Liver (tissue), 9 donors: ENCODE measurements around the gene PANK2. TPM values are rescaled to one million over a fixed set of nuclear protein-coding genes. Genes with fewer than 3 reads are reported as not detected.

Experiments used
- DNase-seq: peaks from one replicate; pipeline ENCODE4 v3.0.0-alpha.2; 2017; ENCODE audit warnings: low spot score
- H3K27ac ChIP-seq, 2 donors: one replicate each; pipeline ENCODE4 v1.7.0; 2013; ENCODE audit warnings: inconsistent platforms in 2 of 2, low read length in 2 of 2, control low read depth in 1 of 2, low read depth in 1 of 2, mild to moderate bottlenecking in 1 of 2
- H3K27me3 ChIP-seq, 4 donors: one replicate each; pipeline versions ENCODE4 v1.6.1 to v1.7.0; 2013; ENCODE audit warnings: low read length in 3 of 4, inconsistent platforms in 1 of 4, mild to moderate bottlenecking in 1 of 4, moderate library complexity in 1 of 4; ENCODE audit not compliant: control insufficient read depth in 4 of 4, insufficient read depth in 4 of 4
- H3K36me3 ChIP-seq, 4 donors: one replicate each; pipeline versions ENCODE4 v1.6.1 to v1.7.0; 2013; ENCODE audit warnings: low read length in 3 of 4, mild to moderate bottlenecking in 3 of 4, low read depth in 1 of 4, moderate library complexity in 1 of 4; ENCODE audit not compliant: control insufficient read depth in 4 of 4, insufficient read depth in 3 of 4
- H3K4me1 ChIP-seq, 4 donors: one replicate each; pipeline versions ENCODE4 v1.6.1 to v1.7.0; 2013; ENCODE audit warnings: low read length in 3 of 4, mild to moderate bottlenecking in 3 of 4, moderate library complexity in 1 of 4; ENCODE audit not compliant: control insufficient read depth in 4 of 4, insufficient read depth in 4 of 4
- H3K4me3 ChIP-seq, 3 donors: one replicate each; pipeline versions ENCODE4 v1.6.1 to v1.7.0; 2013; ENCODE audit warnings: low read length in 3 of 3, control low read depth in 1 of 3, low read depth in 1 of 3, mild to moderate bottlenecking in 1 of 3
- H3K9ac ChIP-seq, 2 donors: one replicate each; pipeline ENCODE4 v1.7.0; 2013; ENCODE audit warnings: low read length in 2 of 2, mild to moderate bottlenecking in 2 of 2, moderate library complexity in 2 of 2, control low read depth in 1 of 2, low read depth in 1 of 2
- H3K9me3 ChIP-seq, 4 donors: one replicate each; pipeline versions ENCODE4 v1.6.1 to v1.7.0; 2013; ENCODE audit warnings: low read length in 3 of 4; ENCODE audit not compliant: control insufficient read depth in 4 of 4
- EGR1 ChIP-seq, 2 donors: IDR thresholded peaks; 2 replicates each; pipeline ENCODE4 v1.6.1; 2016 to 2018; ENCODE audit warnings: antibody characterized with exemption in 2 of 2, low read depth in 2 of 2
- FOXA1 ChIP-seq: IDR thresholded peaks from 2 replicates; pipeline ENCODE4 v1.6.1; 2016; ENCODE audit warnings: antibody characterized with exemption
- FOXA2 ChIP-seq: IDR thresholded peaks from 2 replicates; pipeline ENCODE4 v1.6.1; 2016; ENCODE audit warnings: antibody characterized with exemption
- GABPA ChIP-seq, 2 donors: IDR thresholded peaks in 1 of 2; conservative IDR thresholded peaks in 1 of 2; 2 replicates each; pipeline ENCODE4 v1.6.1; 2016; ENCODE audit warnings: antibody characterized with exemption in 2 of 2, mild to moderate bottlenecking in 1 of 2, moderate library complexity in 1 of 2
- HNF4A ChIP-seq, 2 donors: conservative IDR thresholded peaks; 2 replicates each; pipeline ENCODE4 v1.6.1; 2016; ENCODE audit warnings: antibody characterized with exemption in 2 of 2, mild to moderate bottlenecking in 2 of 2
- HNF4G ChIP-seq: IDR thresholded peaks from 2 replicates; pipeline ENCODE4 v1.6.1; 2016; ENCODE audit warnings: antibody characterized with exemption
- JUND ChIP-seq, 2 donors: IDR thresholded peaks; 2 replicates each; pipeline ENCODE4 v1.6.1; 2016; ENCODE audit warnings: antibody characterized with exemption in 2 of 2
- NR2F2 ChIP-seq: IDR thresholded peaks from 2 replicates; pipeline ENCODE4 v1.6.1; 2016; ENCODE audit warnings: antibody characterized with exemption
- RAD21 ChIP-seq, 2 donors: IDR thresholded peaks; 2 replicates each; pipeline ENCODE4 v1.6.1; 2016; ENCODE audit warnings: antibody characterized with exemption in 2 of 2, mild to moderate bottlenecking in 2 of 2
- RXRA ChIP-seq, 2 donors: IDR thresholded peaks; 2 replicates each; pipeline ENCODE4 v1.6.1; 2017 to 2018; ENCODE audit warnings: antibody characterized with exemption in 2 of 2, mild to moderate bottlenecking in 1 of 2
- SP1 ChIP-seq: IDR thresholded peaks from 2 replicates; pipeline ENCODE4 v1.6.1; 2018; ENCODE audit warnings: antibody characterized with exemption, mild to moderate bottlenecking
- TAF1 ChIP-seq: conservative IDR thresholded peaks from 2 replicates; pipeline ENCODE4 v1.6.1; 2016; ENCODE audit warnings: antibody characterized with exemption, mild to moderate bottlenecking
- YY1 ChIP-seq: IDR thresholded peaks from 2 replicates; pipeline ENCODE4 v1.6.1; 2016; ENCODE audit warnings: antibody characterized with exemption, mild to moderate bottlenecking
- WGBS: extraction: QIAGEN DNeasy Blood & Tissue Kit; methylation state at CpG from one replicate; pipeline ENCODE4 v1.1.7; 2013; 5-methylcytosine and 5-hydroxymethylcytosine counted together
- polyA plus RNA-seq, 2 donors: library from polyadenylated mRNA; stranded (reverse) in 1 of 2; unstranded in 1 of 2; fragments of 200-250 nt in 1 of 2; fragments of >200 nt in 1 of 2; fragmentation: Nextera tagmentation in 1 of 2; extraction: Ambion mirVana in 1 of 2; gene quantifications; one replicate each; pipeline versions ENCODE4 v1.2.1 to v1.2.3, GENCODE V29; 2013 to 2015
- total RNA-seq, 2 donors: library from RNA; depleted of rRNA; stranded (reverse); fragments of >200 nt; gene quantifications; one replicate each; pipeline ENCODE4 v1.2.3, GENCODE V29; 2014
- TF ChIP-seq, protein P1 (sequence below): fragments of 150-350 bp; IDR thresholded peaks from 2 replicates; pipeline ENCODE4 v1.5.1; 2017; ENCODE audit warnings: improper control_type of control experiment, low read depth, low read length; ENCODE audit not compliant: missing input control
- TF ChIP-seq, protein P2 (sequence below): IDR thresholded peaks from 2 replicates; pipeline ENCODE4 v1.6.1; 2016; ENCODE audit warnings: antibody characterized with exemption, mild to moderate bottlenecking
- TF ChIP-seq, protein P3 (sequence below): IDR thresholded peaks from 2 replicates; pipeline ENCODE4 v1.6.1; 2016; ENCODE audit warnings: antibody characterized with exemption
- TF ChIP-seq, protein P4 (sequence below): IDR thresholded peaks from 2 replicates; pipeline ENCODE4 v1.6.1; 2016; ENCODE audit warnings: antibody characterized with exemption
- TF ChIP-seq, protein P5 (sequence below): IDR thresholded peaks from 2 replicates; pipeline ENCODE4 v1.6.1; 2016; ENCODE audit warnings: antibody characterized with exemption
- donor health status: healthy.
- donor health status: healthy.
- donor health status: healthy.
- donor health status: healthy.
- donor health status: healthy.

PANK2 gene
- total and polyA plus RNA-seq, 4 donors, result 10.6 to 27.7 (median 15.9) TPM

DNA sequence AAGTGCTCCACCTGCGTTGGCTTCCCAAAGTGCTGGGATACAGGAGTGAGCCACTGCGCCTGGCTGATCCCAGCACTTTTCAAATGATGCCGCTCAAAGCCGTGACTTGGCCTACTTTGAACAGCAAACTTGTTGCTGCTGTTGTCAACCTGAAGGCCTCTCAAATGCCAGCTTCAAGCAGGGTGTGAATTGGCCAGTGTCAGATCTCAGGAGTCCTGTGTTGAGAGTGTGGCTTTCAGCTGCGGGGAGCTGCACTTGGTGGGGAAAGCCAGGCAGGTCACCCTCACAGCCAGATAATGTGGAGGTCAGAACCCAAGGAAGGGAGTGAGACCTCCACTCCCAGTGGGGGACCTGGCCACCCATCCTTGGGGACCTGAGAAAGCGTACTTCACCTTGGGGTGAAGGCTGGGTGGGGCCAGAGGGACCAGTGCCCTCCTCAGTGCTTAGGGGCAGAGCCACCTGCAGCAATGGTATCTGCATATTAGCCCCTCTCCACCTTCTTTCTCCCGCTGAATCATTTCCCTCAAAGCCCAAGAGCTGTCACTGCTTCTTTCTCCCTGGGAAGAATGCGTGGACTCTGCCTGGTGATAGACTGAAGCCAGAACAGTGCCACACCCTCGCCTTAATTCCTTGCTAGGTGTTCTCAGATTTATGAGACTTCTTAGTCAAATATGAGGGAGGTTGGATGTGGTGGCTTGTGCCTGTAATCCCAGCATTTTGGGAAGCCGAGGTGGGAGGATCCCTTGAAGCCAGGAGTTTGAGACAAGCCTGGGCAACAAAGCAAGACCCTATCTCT, 19.1 kb upstream of the PANK2 start:
- Histone ChIP-seq H3K9ac (no peak overlapping the region), H3K9me3 (no peaks in the 10 kb centered on the region), H3K4me1 (no peaks in the 10 kb centered on the region), H3K4me3 (no peak overlapping the region), H3K36me3 (peaks cover 12 to 54% (median 23%) of the 10 kb centered on the region in 4 donors), H3K27me3 (no peaks in the 10 kb centered on the region), H3K27ac (no peak overlapping the region)
- WGBS, result 93% methylated on average over 10 of the region's 10 CpGs
- no peak for TF ChIP-seq FOXA1
- TF ChIP-seq, protein P1, sequence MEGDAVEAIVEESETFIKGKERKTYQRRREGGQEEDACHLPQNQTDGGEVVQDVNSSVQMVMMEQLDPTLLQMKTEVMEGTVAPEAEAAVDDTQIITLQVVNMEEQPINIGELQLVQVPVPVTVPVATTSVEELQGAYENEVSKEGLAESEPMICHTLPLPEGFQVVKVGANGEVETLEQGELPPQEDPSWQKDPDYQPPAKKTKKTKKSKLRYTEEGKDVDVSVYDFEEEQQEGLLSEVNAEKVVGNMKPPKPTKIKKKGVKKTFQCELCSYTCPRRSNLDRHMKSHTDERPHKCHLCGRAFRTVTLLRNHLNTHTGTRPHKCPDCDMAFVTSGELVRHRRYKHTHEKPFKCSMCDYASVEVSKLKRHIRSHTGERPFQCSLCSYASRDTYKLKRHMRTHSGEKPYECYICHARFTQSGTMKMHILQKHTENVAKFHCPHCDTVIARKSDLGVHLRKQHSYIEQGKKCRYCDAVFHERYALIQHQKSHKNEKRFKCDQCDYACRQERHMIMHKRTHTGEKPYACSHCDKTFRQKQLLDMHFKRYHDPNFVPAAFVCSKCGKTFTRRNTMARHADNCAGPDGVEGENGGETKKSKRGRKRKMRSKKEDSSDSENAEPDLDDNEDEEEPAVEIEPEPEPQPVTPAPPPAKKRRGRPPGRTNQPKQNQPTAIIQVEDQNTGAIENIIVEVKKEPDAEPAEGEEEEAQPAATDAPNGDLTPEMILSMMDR, result no peak
- TF ChIP-seq FOXA2, result no peak
- TF ChIP-seq SP1, result no peak
- TF ChIP-seq RAD21 (IDR thresholded peaks at IDR 0.05), result no peak
- TF ChIP-seq HNF4G, result no peak
- TF ChIP-seq NR2F2, result no peak
- TF ChIP-seq, protein P2, sequence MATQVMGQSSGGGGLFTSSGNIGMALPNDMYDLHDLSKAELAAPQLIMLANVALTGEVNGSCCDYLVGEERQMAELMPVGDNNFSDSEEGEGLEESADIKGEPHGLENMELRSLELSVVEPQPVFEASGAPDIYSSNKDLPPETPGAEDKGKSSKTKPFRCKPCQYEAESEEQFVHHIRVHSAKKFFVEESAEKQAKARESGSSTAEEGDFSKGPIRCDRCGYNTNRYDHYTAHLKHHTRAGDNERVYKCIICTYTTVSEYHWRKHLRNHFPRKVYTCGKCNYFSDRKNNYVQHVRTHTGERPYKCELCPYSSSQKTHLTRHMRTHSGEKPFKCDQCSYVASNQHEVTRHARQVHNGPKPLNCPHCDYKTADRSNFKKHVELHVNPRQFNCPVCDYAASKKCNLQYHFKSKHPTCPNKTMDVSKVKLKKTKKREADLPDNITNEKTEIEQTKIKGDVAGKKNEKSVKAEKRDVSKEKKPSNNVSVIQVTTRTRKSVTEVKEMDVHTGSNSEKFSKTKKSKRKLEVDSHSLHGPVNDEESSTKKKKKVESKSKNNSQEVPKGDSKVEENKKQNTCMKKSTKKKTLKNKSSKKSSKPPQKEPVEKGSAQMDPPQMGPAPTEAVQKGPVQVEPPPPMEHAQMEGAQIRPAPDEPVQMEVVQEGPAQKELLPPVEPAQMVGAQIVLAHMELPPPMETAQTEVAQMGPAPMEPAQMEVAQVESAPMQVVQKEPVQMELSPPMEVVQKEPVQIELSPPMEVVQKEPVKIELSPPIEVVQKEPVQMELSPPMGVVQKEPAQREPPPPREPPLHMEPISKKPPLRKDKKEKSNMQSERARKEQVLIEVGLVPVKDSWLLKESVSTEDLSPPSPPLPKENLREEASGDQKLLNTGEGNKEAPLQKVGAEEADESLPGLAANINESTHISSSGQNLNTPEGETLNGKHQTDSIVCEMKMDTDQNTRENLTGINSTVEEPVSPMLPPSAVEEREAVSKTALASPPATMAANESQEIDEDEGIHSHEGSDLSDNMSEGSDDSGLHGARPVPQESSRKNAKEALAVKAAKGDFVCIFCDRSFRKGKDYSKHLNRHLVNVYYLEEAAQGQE, result no peak
- no peak for TF ChIP-seq GABPA (IDR thresholded peaks at IDR 0.05 in 1 of 2, conservative IDR thresholded peaks at IDR 0.05 in 1 of 2)
- TF ChIP-seq JUND (IDR thresholded peaks at IDR 0.05), result no peak
- no peak for TF ChIP-seq HNF4A (conservative IDR thresholded peaks at IDR 0.05)
- TF ChIP-seq RXRA (IDR thresholded peaks at IDR 0.05), result no peak
- no peak for TF ChIP-seq EGR1 (IDR thresholded peaks at IDR 0.05; ENCODE audit: low read depth in 2 of 2)
- TF ChIP-seq, protein P3, sequence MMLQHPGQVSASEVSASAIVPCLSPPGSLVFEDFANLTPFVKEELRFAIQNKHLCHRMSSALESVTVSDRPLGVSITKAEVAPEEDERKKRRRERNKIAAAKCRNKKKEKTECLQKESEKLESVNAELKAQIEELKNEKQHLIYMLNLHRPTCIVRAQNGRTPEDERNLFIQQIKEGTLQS, result no peak
- TF ChIP-seq, protein P4, sequence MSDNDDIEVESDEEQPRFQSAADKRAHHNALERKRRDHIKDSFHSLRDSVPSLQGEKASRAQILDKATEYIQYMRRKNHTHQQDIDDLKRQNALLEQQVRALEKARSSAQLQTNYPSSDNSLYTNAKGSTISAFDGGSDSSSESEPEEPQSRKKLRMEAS, result no peak
- no peak for TF ChIP-seq TAF1
- no peak for TF ChIP-seq YY1
- no peak for DNase-seq

DNA sequence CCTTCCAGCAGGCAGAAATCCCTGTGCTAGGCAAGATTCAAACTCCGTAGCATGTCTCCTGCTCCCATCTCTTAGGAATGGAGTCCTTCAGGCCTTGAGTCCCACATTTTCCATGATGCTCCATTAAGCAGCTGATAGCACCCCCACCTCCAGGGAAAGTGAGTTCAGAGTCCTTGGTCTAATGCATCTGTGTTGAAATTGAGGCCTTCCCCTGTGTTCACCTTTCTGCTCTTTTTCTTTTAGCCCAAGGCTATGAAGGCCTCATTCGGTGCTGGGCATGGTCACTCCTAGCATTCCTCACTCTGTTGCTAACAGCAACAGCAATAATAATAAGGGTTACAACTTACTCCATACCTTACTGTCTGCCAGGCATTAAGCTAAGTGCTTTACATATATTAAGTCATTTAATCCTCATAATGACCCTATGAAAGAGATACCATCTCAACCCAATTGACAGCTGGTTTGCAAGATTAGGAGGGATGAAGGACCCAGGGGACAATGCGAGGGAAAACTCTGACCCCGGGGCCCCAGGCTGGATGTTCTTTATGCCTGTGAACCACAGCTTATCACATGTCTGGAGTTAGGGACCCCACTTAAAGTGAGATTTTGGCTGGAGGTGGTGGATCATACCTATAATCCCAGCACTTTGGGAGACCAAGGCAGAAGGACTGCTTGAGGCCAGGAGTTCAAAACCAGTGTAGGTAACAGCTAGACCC, 17.5 kb upstream of the PANK2 start:
- Histone ChIP-seq H3K9ac (no peak overlapping the region), H3K27me3 (no peaks in the 10 kb centered on the region), H3K4me3 (no peak overlapping the region), H3K36me3 (peaks cover 5 to 38% (median 12%) of the 10 kb centered on the region in 4 donors), H3K4me1 (no peaks in the 10 kb centered on the region), H3K9me3 (no peaks in the 10 kb centered on the region), H3K27ac (no peak overlapping the region)
- DNase-seq, result no peak
- 89% methylated on average over 4 of the region's 4 CpGs for WGBS
- no peak for TF ChIP-seq JUND (IDR thresholded peaks at IDR 0.05)
- TF ChIP-seq, protein P3, result no peak
- no peak for TF ChIP-seq TAF1
- TF ChIP-seq FOXA2, result no peak
- TF ChIP-seq, protein P5, sequence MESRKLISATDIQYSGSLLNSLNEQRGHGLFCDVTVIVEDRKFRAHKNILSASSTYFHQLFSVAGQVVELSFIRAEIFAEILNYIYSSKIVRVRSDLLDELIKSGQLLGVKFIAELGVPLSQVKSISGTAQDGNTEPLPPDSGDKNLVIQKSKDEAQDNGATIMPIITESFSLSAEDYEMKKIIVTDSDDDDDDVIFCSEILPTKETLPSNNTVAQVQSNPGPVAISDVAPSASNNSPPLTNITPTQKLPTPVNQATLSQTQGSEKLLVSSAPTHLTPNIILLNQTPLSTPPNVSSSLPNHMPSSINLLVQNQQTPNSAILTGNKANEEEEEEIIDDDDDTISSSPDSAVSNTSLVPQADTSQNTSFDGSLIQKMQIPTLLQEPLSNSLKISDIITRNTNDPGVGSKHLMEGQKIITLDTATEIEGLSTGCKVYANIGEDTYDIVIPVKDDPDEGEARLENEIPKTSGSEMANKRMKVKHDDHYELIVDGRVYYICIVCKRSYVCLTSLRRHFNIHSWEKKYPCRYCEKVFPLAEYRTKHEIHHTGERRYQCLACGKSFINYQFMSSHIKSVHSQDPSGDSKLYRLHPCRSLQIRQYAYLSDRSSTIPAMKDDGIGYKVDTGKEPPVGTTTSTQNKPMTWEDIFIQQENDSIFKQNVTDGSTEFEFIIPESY, result no peak
- TF ChIP-seq NR2F2, result no peak
- TF ChIP-seq SP1, result no peak
- no peak for TF ChIP-seq RAD21 (IDR thresholded peaks at IDR 0.05)
- TF ChIP-seq, protein P1, result no peak
